Fibroblast of lung (primary cell): ENCODE measurements around the gene TFRC.

ENCODE experiments used
- CTCF ChIP-seq, 2 donors: IDR thresholded peaks in 1 of 2; conservative IDR thresholded peaks in 1 of 2; 1 replicate in 1 of 2; 2 replicates in 1 of 2; pipeline ENCODE4 v1.5.1; 2011 to 2012; ENCODE audit warnings: low read length in 2 of 2, control low read depth in 1 of 2, inconsistent platforms in 1 of 2, low read depth in 1 of 2, mild to moderate bottlenecking in 1 of 2
- EZH2 ChIP-seq: IDR thresholded peaks from 2 replicates; pipeline ENCODE4 v1.5.1; 2012; ENCODE audit warnings: low read length, control low read depth, mild to moderate bottlenecking; ENCODE audit errors: missing control alignments

- no peak for TF ChIP-seq CTCF (conservative IDR thresholded peaks at IDR 0.05 in 1 of 2, IDR thresholded peaks at IDR 0.05 in 1 of 2; ENCODE audit: low read depth in 1 of 2, low read length in 2 of 2)
- no peak for TF ChIP-seq EZH2
Observed at GRCh38 chr3:196023947-196024346, 57.9 kb downstream of the TFRC start.
